ENCODE measurements around the gene GRSF1.

GRCh38 chr4:70885174-70885573 lies 45.5 kb upstream of the GRSF1 start:
- TF ChIP-seq, protein P1, sequence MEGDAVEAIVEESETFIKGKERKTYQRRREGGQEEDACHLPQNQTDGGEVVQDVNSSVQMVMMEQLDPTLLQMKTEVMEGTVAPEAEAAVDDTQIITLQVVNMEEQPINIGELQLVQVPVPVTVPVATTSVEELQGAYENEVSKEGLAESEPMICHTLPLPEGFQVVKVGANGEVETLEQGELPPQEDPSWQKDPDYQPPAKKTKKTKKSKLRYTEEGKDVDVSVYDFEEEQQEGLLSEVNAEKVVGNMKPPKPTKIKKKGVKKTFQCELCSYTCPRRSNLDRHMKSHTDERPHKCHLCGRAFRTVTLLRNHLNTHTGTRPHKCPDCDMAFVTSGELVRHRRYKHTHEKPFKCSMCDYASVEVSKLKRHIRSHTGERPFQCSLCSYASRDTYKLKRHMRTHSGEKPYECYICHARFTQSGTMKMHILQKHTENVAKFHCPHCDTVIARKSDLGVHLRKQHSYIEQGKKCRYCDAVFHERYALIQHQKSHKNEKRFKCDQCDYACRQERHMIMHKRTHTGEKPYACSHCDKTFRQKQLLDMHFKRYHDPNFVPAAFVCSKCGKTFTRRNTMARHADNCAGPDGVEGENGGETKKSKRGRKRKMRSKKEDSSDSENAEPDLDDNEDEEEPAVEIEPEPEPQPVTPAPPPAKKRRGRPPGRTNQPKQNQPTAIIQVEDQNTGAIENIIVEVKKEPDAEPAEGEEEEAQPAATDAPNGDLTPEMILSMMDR (conservative IDR thresholded peaks at IDR 0.05 in 1 of 2, IDR thresholded peaks at IDR 0.05 in 1 of 2; ENCODE audit: extremely low read depth in 1 of 2, insufficient read depth in 1 of 2, low read depth in 1 of 2, low read length in 2 of 2): no peak
- no peak for TF ChIP-seq EZH2 (IDR thresholded peaks at IDR 0.05; ENCODE audit: borderline replicate concordance, low read length)
